NCI-H82 (cell line): ENCODE data around the gene CTDSPL.
A peak's percentile ranks its signal among the peaks of the same experiment; 100 is the strongest.

Experiments used
- DNase-seq: peaks from one replicate; lab custom pipeline; 2025; lab: John Stamatoyannopoulos, UW

CTDSPL gene

GRCh38 chr3:37916685-37917084 is 55.0 kb downstream of the CTDSPL start:
- DNase-seq, result no peak

- no peak for DNase-seq
Observed at GRCh38 chr3:37918627-37919026, 56.9 kb downstream of the CTDSPL start.

GRCh38 chr3:37920156-37920699 is 58.5 kb downstream of the CTDSPL start:
- DNase-seq, result peak; percentile 20

DNA sequence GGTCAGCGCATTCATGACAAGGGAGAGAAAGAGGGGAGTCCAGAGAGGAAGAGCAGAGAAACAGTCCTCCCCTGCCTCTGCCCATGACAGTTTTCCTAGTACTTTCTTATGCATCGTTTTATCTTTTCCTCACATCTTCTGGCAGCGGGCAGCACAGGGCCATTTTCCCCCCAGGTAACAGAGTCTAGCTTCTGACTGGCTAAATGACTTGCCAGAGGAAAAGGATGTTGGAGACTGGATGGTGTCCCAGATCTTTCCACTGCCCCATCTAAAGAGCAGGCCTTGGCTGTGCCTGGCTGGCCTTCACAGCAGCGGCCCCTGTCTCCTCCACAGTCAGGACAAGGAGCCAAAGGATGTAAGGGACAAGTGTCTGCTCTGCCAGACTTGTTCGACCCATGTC is 59.3 kb downstream of the CTDSPL start:
- DNase-seq, result no peak

DNA sequence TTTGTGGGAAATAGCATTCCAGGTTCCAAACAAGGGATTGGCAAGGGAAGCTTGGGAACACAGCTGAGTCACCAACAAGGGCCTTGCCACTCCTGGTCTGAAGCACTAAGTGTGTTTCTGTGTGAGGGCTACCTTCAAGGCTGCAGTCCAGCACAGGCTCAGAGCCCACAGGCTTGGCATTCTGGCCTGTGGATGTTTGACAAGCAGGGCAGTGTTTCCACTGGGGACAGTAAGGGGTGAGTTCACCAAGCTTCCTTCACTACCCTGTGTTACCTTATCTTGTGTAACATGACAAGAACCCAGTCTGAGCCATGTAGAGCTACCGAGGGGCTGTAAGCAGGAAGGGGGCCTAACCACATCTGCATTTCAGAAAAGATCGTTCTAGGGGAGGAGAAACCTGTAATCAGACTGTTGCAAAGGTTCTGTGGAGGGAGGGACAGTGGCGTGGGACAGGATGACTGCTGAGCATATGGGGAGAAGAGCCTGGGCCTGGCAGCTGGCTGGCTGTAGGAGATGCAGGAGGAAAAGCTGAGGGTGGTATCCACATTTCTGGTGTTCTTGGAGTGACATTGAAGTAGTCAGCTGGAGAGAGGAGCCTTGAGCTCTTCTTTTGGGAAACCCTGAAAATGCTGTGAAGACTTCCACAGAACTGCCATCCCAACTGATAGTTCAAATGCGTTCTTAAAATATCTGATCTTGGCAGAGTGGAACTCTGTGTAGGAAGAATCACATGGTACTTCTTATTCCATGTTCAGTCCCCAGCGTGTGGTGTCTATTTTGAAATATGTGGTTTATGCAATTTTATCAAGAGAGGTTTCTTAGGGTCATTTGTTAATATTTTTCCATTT is 61.3 kb downstream of the CTDSPL start:
- DNase-seq, result no peak

DNA sequence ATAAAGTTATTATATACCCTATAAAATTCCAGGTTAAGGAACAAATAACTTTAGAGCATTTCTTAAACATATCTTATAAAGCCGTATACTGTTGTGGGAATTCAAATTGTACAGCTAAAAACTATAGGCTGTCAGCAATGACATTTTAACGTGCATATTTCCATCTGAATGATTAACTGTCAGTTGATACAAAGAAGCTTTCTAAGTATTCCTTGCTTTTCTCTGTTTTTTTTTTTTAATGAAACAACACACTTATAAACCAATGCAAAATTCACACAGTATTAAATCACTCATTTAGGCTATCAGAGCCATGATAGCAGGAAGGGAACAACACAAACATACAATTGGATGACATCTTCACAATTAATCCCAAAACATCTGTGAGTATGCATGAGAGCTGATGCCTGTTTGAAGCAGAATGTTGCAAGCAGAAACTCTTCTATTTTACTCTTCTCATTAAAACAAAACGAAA is 61.9 kb downstream of the CTDSPL start:
- no peak for DNase-seq

DNA sequence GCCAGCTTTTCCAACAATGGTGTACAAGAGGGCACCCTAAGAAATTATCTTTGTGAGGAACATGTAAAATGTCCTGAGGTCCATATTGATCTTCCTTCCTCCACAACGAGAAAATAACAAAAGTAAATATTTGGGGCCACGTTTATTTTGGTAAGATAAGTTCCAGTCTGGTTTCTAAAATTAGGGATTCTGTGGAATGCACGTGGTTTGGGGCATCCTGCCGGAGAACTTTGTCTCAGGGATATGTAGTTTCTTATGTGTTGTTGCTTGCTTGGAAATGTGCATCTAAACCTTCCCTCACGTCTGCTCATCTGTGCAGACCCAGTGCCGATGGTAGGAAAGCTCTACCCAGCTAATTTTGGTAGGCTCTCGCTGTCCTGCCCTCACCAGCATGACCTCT is 62.8 kb downstream of the CTDSPL start:
- DNase-seq, result no peak

- DNase-seq, result no peak
Observed at GRCh38 chr3:37925157-37925556, 63.5 kb downstream of the CTDSPL start.

DNA sequence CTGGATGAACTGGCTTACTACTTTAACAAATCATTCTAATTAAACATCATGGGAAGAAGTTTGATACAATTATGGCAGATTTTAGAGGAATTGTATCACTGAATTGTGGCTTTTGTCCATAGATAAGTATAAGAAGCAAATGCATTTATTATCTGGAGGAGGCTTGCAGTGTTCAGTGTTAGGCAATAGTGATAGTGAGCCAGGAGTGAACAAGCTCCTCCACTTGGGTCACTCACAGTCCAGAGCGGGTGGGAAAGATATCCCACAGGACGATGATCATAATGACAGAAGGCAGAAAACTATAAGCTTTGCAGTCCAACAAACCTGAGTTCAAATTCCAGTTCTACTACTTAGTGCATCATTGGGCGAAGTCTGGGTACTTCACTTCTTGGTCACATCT is 64.9 kb downstream of the CTDSPL start:
- no peak for DNase-seq

GRCh38 chr3:37930495-37930894 is 68.8 kb downstream of the CTDSPL start:
- no peak for DNase-seq

- no peak for DNase-seq
Observed at GRCh38 chr3:37932505-37932904, 70.8 kb downstream of the CTDSPL start.

- DNase-seq, result no peak
Observed at GRCh38 chr3:37934631-37935289, 73.1 kb downstream of the CTDSPL start.

DNA sequence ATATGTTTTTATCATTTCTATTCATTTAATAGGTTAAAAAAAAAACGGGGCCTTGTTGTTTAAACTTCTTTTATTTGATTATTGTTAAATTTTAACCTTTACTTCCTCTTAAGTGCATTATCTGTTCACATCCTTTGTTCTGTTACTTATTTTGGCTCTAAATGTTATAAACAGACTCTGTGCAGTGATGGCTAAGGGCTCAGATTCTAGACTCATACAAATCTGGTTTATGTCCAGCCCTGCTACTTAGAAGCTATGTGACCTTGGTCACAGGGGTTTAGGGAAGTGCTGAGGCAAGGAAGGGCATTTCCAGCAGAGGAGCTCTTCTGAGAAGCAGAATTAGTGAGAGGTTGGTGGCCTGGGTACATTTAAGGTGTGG is 73.6 kb downstream of the CTDSPL start:
- no peak for DNase-seq

- no peak for DNase-seq
Observed at GRCh38 chr3:37935756-37936666, 74.3 kb downstream of the CTDSPL start.

DNA sequence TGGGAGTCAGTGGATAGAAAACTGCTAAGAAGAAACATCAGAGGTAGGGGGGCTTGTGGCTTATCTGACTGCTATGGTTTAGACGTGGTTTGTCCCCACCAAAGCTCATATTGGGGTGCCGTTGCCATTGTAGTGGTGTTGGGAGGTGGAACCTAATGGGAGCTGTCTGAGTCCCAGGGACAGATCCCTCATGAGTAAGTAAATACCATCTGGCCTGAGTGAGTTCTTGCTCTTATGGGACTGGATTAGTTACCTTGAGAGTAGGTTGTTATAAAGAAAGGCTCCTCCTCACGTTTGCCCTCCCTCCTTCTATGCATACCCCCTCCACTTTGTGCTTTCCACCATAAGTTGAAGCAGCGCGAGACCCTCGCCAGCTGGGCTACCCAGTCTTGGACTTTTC is 75.5 kb downstream of the CTDSPL start:
- DNase-seq, result peak; percentile 47

- no peak for DNase-seq
Observed at GRCh38 chr3:37938011-37938410, 76.3 kb downstream of the CTDSPL start.

DNA sequence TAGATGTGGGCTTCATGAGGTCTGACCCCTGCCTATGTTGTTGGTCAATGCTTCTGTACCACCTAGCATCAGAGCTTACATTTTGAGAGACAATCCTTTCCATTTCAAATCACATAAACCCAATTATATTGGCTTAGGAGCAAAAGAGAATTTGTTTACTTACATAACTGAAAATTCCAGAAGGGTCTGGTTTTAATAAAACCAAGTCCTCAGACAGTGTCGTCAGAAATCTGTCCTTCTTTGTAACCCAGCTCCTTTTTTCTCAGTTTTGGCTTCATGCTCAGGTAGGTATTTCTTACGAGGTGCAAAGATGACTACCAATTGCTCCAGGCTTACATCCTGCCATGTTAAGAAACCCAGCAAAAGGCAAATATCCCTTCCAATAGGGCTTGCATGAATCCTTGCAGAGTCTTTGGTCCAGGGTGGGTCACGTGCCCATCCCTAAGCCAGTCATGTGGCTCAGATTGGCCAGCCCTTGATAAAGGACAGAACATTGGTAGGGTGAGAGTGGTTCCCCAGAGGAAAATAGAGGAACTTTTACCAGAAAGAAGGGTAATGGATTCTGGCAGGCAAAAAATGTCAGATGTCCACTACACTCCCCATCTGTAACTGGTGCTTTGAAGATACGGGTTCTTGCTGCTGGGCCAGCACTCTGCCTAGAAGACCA is 78.7 kb downstream of the CTDSPL start:
- no peak for DNase-seq

DNA sequence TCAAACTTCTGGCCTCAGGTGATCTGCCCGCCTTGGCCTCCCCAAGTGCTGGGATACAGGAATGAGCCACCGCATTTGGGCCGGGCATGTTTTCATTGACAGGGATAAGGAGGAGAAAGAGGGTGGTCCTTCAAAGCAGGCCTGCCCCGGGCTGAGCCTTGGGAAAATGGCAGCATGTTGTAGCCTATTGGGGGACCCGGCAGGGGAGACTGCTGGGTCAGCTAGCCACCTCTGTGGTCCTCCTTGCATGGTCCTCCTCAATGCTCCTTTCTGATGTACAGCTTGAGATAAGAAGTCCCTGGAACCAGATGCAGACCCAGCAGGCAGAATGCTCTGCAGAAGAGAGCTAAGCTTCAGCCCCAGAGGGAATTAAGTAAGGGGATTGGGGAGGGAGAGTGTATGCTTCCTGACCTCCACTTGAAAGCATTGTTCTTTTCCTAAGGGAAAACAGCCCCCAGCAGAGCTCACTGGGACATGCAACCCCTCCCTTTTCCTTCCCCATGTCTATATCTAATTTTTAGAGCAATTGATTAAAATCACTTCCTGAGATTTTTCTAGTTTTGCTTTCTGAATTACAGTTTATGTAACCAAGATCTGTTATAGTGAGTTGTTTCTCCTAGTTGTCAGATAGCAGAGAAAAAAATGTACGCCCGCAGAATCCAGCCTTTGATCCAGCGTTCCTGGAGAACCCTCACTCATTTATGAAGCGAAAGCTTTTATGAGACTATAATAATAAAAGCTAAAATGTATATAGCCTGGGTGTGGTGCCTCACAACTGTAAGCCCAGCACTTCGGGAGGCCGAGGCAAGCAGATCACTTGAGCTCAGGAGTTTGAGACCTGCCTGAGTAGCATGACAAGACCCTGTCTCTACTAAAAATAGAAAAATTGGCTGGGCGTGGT is 80.2 kb downstream of the CTDSPL start:
- peak; percentile 86 for DNase-seq

- DNase-seq, result no peak
Observed at GRCh38 chr3:37942646-37943045, 81.0 kb downstream of the CTDSPL start.

GRCh38 chr3:37943126-37943525 is 81.4 kb downstream of the CTDSPL start:
- DNase-seq, result no peak
